ENCODE data around the gene GHSR.
A peak's percentile ranks its signal among the peaks of the same experiment; 100 is the strongest.

The GHSR gene

DNA sequence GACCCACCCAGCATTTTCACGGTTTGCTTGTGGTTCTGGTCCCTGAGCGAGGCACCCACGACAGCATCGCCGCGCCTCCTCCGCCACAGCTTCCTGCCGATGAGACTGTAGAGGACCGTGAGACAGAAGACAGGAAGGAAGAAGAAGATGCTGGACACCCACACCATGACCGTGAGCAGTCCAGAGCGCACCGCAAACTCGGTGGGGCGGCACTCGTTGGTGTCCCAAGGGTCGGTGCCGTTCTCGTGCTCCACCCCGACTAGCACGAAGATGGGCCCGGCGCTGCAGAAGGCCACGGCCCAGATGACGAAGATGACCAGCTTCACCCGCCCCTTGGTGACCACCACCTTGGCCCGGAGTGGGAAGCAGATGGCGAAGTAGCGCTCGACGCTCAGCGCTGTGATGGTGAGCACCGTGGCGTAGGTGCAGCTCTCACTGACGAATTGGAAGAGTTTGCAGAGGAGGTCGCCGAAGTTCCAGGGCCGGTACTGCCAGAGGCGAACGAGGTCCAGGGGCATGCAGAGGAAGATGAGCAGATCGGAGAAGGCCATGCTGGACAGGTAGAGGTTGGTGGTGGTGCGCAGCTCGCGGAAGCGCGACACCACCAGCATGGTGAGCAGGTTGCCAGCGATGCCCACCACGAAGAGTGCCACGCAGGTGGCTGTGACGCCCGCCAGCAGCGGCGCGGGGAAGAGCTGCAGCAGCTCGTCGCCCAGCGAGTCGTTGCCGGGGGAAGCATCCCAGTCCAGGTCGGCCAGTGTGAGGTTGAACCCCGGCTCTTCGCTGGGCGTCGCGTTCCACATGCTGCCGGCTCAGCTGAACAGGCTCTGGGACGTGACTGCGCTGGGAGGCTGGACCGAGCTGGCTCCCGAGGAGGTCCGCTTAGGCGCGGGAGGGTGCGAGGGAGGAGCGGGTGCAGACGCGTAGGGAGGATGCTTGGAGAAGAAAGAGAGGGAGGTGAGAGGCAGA is at the start of gene GHSR:
TSS of gene GHSR (minus strand) at position 846 of the 969 bp plus-strand sequence. CDS start at position 803, 43 bp downstream.
- no peak for DNase-seq (ENCODE audit: low read depth)

DNA sequence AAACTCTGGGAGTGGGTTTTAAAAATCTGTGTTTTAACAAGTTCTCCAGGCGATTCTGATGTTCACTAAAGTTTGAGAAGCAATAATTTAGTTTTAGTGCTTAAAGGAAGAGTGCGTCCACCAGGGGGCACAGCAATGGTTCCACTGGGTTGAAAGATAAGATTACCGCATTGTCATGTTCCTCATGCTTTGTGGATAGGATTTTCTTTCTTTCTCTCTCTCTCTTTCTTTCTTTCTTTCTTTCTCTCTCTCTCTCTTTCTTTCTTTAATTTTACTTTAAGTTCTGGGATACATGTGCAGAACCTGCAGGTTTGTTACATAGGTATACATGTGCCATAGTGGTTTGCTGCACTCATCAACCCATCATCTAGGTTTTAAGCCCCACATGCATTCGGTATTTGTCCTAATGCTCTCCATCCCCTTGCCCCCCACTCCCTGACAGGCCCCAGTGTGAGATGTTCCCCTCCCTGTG is 42.0 kb upstream of the GHSR start:
- DNase-seq (ENCODE audit: low read depth) = peak; percentile 80

GRCh38 chr3:172478116-172478515 is 29.9 kb upstream of the GHSR start:
- no peak for DNase-seq (ENCODE audit: low read depth)

- DNase-seq (ENCODE audit: low read depth) = no peak
Observed at GRCh38 chr3:172476347-172476746, 28.1 kb upstream of the GHSR start.

DNA sequence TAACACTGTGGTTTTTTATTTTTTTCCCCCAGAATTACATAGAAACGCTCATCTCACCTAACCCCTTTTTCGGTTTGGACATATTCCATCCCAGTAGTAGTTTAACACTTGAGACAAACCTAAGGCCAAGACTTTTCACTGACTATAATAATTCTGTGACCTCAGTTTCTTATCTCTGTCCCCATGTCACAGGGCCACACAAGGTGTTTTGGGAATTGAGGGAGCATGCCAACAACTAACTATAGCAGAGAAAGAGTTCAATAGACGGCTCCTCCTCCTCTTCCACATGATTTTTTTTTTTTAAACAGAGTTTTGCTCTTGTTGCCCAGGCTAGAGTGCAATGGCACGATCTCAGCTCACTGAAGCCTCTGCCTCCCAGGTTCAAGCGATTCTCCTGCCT is 27.4 kb upstream of the GHSR start:
- DNase-seq (ENCODE audit: low read depth) = no peak

DNA sequence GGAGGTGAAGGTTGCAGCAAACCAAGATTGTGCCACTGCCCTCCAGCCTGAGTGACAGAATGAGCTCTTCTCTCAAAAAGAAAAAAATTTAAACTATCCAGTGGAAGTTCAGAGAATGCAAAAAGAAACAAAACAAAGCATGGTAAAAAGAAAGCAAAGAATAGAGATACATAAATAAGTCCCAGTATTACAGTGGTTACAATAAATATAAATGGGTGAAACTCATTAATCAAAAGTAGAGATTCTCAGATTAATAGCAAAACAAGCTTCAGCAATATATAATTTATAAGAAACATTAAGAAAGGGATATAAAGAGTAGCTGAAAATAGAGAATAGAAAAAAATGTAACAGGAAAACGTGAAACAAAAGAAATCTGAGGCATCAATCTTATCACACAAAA is 23.6 kb upstream of the GHSR start:
- DNase-seq (ENCODE audit: low read depth) = no peak

DNA sequence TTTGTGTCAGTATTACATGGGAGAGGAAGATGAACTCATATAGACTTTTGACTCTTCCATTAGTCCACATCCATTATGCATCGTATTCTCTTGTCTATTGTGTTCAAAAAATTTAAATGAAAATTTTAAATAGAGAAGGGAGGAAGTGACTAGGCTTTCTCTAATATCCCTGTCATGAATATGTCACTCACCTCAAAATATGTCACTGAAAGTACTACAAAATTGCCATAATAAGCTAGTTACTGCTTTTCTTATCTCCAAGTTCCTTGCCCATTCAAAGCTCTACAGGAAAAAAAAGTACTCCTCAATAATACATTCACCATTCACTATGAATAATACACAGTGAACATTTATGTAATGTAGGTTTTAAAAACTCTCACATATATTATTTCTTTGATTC is 22.3 kb upstream of the GHSR start:
- DNase-seq (ENCODE audit: low read depth) = no peak

DNA sequence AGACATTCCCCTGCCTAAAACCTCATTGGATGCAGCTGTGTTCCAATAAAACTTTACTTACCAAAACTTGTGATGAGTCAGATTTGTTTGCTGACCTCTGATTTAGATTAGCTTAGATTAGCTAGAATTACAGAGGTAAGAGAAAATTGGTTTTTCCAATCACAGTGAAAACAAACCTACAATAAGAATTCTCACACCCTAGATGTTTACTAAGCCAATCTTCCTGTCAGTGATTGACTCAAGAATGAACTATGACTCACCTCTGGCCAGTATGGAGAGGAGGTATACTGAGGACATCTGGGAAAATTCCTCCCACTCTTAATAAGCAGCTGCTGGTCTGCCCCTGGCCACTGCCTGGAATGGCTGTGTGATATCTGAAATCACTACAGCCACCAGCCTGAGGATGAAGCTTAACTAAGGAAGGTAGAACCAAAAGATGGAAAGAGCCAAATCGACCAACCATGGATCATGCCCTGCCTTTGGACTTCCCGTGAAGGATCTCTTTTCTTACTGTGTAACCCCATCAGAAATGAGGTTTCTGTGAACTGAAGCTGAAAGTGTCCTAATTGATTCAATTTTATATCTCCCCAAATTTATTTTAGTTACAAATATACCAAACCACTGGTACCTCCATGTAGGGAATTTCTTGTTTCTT is 19.0 kb upstream of the GHSR start:
- no peak for DNase-seq (ENCODE audit: low read depth)

GRCh38 chr3:172466553-172467130 is 18.4 kb upstream of the GHSR start:
- DNase-seq (ENCODE audit: low read depth) = no peak

DNA sequence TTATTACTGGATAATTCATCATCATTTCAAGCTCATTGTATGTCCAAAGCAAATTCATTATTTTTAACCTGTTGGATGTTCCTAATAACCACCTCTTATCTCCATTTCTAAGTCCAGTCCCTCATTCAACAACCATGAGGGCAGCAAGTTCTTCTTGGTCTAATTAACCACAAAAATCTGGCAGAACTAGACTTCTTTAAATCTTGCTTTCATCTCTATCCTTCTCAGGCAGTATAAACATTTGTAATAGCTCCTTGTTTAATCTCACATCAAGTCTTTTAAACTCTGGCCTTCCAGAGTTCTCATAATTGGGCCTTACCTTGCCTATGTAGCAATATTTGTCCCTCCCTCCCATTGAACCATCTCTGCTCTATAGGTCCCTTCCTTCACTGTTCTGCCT is 17.0 kb upstream of the GHSR start:
- DNase-seq (ENCODE audit: low read depth) = no peak

DNA sequence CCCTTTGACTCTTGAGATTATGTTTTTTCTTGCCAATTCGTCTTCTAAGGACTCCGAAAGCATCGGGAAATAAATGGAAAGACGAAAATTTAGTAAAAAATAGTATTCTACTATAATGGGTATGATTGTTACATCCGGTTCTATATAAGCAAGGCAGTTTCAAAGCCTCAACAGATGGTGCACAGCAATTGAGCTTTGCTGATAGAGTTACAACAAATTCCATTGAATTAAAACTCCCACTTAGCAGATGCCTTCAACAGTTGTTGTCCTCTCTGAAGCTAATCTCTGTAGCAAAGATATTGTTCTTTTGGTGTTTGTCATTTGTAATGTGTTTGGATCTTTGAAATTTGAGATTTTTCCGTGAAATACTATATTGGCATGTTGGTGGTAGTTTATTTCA is 16.1 kb upstream of the GHSR start:
- DNase-seq (ENCODE audit: low read depth) = no peak

DNA sequence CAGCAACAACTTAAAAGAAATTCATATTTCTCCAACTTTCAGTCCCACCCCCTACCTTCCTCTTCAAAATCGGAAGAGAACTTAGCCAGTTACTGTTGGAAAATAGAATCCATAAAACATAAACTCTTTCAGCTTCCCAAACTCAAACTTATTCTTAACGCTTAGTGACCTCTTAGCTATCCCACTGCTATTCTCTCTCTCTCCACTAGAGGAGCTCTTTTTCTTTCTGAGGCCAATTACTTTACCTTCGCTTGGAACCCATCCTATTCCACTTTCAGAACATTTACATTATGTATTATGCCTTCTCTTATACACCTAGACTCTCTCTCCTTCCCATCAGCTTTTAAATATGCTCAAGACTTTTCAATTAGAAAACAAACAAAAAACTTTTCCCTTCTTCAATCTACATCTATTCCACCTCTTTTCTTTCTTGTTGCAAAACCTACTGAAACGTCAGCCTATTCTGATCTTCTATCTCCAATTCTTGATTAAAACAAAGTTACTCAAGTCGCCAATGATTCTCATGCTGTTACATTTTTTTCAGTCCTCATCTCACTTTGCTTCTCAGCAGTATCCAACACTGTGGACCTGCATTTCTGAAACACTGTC is 13.4 kb upstream of the GHSR start:
- no peak for DNase-seq (ENCODE audit: low read depth)

DNA sequence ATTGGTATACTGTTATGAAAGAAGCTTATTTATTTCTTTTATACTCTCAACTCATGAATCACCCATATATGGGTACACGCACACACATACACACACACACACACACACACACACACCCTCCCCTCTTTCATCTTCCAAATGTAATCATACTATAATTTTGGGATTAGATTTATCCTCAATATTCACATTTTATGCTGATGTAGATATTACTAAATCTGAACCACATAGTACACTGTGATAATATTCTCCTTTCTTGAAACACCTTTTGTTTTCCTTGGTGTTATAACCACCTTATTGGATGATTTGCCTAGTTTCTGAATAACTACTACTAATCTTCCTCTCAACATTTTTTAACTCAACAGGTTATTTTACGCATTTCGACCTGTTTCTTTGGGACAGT is 8.1 kb upstream of the GHSR start:
- no peak for DNase-seq (ENCODE audit: low read depth)

DNA sequence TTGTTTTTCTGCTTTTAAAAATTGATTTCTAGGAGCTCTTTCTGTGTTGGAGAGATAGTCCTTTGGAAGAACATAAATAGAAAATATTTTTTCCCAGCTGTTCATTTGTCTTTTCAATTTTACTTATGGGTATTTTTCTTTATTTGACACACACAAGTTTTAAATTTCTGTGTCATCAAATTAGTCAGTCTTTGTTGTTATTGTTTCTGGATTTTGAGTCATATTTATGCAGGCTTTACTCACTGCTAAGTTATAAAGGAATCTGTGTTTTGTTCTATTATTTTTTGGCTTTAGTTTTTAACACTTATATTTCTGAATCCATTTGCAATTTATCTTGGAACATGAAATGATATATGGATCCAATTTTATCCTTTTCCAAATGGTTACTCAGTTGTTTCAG is 5.9 kb upstream of the GHSR start:
- no peak for DNase-seq (ENCODE audit: low read depth)

GRCh38 chr3:172449466-172450149 is 1.4 kb upstream of the GHSR start:
- DNase-seq (ENCODE audit: low read depth) = no peak

DNA sequence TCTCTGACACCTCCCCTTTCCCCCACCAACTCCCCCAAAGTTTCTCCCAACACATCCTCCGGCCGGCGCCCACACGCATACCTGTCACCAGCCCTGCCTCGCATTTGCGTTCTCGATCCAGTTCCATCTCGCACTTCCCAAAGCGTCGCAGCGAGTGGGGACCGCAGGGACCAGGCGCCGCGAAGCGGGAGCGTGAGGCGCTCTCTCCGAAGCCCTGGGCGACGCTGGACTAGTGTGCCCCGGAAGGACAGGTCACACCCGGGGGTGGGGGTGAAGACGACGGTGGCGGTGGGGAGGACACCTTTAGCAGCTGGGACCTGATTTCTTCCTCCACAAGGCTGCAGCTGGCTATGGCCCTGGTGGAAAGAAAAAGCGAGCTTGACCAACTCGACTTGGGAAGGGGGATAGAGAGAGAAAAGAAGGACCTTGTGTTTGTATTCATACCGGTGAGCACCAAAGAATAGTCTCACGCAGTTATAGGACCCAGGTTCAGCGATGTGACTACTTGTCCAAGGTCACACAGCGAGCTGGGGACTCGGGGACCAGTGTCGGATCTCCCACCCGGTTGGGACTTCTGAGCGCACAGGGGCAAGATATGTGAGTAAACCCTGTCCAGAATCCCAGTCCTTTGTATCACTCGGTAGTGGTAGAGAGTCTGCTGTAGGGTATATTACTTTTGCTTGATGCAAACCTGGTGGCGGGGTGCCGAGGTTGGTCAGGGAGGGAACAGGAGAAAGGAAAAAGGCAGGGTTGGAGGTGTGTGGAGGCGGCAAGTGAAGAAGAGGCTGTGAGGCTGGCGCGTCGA is 607 bp upstream of the GHSR start:
- DNase-seq (ENCODE audit: low read depth) = no peak

GRCh38 chr3:172446198-172446597 is 2.1 kb downstream of the GHSR start:
- DNase-seq (ENCODE audit: low read depth) = no peak

DNA sequence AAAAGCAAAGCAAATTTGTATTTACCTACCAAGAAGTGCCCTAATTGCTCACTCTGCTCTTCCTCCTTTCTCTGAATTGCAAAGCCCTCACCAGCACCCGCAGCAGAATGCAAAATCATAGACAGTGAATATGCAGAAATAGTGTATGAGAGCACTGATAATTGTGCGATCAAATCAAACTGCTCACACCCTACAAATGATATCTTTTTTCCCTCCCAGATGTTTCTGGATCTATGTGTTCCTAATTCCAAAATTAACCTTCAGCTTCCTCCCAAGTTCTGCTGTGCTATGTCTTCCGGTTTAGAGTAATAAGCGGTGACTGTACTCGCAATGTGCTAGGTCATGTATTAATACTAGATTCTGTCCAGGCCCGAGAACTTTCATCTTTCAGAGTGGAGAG is 3.4 kb downstream of the GHSR start:
- DNase-seq (ENCODE audit: low read depth) = no peak

- no peak for DNase-seq (ENCODE audit: low read depth)
Observed at GRCh38 chr3:172442606-172443005, 5.7 kb downstream of the GHSR start.

DNA sequence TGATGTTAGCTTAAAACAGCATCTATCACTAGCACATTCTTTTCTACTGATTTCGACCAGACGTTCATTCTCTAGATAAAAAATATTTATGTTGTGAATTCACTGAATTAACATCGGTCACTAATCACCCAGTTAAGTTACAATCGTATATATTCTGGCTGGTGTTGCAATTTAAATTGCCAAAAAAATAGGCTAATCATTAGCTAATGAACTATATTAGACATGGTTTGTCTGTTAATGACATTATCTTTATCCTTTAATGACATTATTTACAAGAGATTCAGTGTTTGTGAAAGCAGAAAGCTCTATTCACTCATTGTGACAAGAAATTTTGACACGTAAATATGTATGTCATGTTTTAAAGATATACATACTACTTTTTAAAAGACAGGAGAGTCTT is 6.7 kb downstream of the GHSR start:
- no peak for DNase-seq (ENCODE audit: low read depth)

DNA sequence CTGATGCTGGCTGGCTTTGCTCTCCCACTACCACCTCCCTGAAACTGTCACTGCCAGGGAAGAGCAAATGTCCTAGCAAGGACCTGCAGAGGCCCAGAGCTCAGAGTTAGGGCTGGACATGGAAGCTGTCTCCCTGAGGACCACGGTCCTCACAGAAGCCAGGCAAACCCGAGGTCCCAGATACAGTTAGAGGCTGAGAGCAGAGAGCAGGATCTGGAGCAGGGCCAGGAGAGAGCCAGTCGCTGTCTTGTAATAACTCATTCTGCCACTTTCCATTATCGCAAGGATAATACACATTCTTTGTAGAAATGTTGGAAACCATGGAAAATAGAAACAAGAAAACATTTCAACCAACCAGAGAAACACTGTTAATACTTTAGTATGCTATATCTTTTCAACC is 10.1 kb downstream of the GHSR start:
- DNase-seq (ENCODE audit: low read depth) = no peak

Measured in stimulated activated CD4-positive, alpha-beta T cell treated with anti-CD3 and anti-CD28 coated beads, Interleukin-2, amount 100 ng/mL, for 4 hours (primary cell).